Measurements from ENCODE around the gene IGSF21.

IGSF21 gene

GRCh38 chr1:18307329-18307898 is 199.8 kb downstream of the IGSF21 start:
- H3K9me3 ChIP-seq (ENCODE audit: insufficient read depth, low read depth, low read length): peaks cover 6% of the 10 kb centered on the region
- H2BK120ac ChIP-seq (ENCODE audit: insufficient read depth, low read length, poor library complexity): no peak overlapping the region
- no peak overlapping the region for H3K27ac ChIP-seq (ENCODE audit: low read depth, low read length)
- no peak overlapping the region for H3K23ac ChIP-seq (ENCODE audit: low read length)
- H3K79me2 ChIP-seq (ENCODE audit: control insufficient read depth, insufficient read depth, low read length, poor library complexity): no peaks in the 10 kb centered on the region
- no peak overlapping the region for H3K4me2 ChIP-seq (ENCODE audit: low read length)
- no peak overlapping the region for H3K18ac ChIP-seq (ENCODE audit: low read length)
- WGBS (ENCODE audit: extremely low coverage, insufficient coverage, insufficient read length): no CpG with 5 or more reads among the region's 13 CpGs
- H3K4me1 ChIP-seq (ENCODE audit: control insufficient read depth in 1 of 2, insufficient read depth in 2 of 2, low read length in 2 of 2): no peaks in the 10 kb centered on the region
- H4K12ac ChIP-seq (ENCODE audit: low read depth, low read length): no peak overlapping the region
- no peak overlapping the region for H3K4me3 ChIP-seq (ENCODE audit: low read depth, low read length)
- no peak overlapping the region for H4K8ac ChIP-seq (ENCODE audit: low read depth, low read length)
- H2BK12ac ChIP-seq (ENCODE audit: low read length): no peak overlapping the region
- no peaks in the 10 kb centered on the region for H3K79me1 ChIP-seq (ENCODE audit: low read length)
- H3K14ac ChIP-seq (ENCODE audit: low read length): no peak overlapping the region
- H2BK5ac ChIP-seq (ENCODE audit: low read depth, low read length, poor library complexity): no peak overlapping the region
- H3K9ac ChIP-seq (ENCODE audit: low read length): no peak overlapping the region
- H2AK5ac ChIP-seq (ENCODE audit: low read length): no peak overlapping the region
- no peak overlapping the region for H3K4ac ChIP-seq (ENCODE audit: low read depth, low read length)
- no peaks in the 10 kb centered on the region for H3K36me3 ChIP-seq (ENCODE audit: control insufficient read depth in 1 of 2, insufficient read depth in 2 of 2, low read length in 2 of 2)
- H3K27me3 ChIP-seq (ENCODE audit: insufficient read depth, low read length): no peaks in the 10 kb centered on the region
- no peak overlapping the region for H4K91ac ChIP-seq (ENCODE audit: low read depth, low read length)
- H2AFZ ChIP-seq (ENCODE audit: insufficient read depth, low read length, poor library complexity): no peak overlapping the region
- no peak for DNase-seq

DNA sequence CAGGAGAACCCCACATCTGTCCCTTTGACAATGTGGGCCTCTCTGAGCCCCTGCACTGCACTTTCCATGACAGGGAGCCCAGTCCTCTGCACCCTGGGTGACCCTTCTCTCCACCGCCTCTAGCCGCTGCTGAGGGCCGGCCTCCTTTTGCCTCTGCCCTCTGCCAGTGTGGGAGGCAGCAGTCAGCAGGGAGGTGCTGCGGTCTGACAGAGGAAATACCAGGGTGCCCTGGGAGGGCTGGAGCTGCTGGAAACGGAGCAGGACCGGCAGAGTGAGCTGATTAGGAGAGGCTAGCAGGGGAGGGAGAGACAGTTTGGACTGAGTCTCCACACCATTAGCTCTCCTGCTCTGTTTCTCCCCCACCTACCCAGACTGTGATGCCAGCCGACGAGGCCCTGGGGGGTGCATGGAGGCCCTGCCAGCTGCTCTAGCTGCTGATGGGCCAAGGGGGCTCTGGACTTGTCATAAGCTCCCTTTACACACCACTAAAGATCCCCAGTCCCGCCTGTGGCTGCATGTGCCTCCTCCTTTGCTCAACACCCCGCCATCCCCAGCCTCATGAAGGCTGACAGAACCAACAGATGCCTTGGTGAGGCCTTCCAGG is 202.1 kb downstream of the IGSF21 start:
- WGBS (ENCODE audit: extremely low coverage, insufficient coverage, insufficient read length): no CpG with 5 or more reads among the region's 10 CpGs
- H3K4ac ChIP-seq (ENCODE audit: low read depth, low read length): no peak overlapping the region

GRCh38 chr1:18312961-18313360 is 205.4 kb downstream of the IGSF21 start:
- WGBS (ENCODE audit: extremely low coverage, insufficient coverage, insufficient read length): no CpG with 5 or more reads among the region's 10 CpGs
- Histone ChIP-seq H2BK5ac (ENCODE audit: low read depth, low read length, poor library complexity) (no peak overlapping the region), H3K14ac (ENCODE audit: low read length) (no peak overlapping the region), H3K9ac (ENCODE audit: low read length) (no peak overlapping the region), H3K4me2 (ENCODE audit: low read length) (no peak overlapping the region), H2AFZ (ENCODE audit: insufficient read depth, low read length, poor library complexity) (no peak overlapping the region), H3K79me2 (ENCODE audit: control insufficient read depth, insufficient read depth, low read length, poor library complexity) (no peaks in the 10 kb centered on the region), H2BK12ac (ENCODE audit: low read length) (no peak overlapping the region), H3K4me1 (ENCODE audit: control insufficient read depth in 1 of 2, insufficient read depth in 2 of 2, low read length in 2 of 2) (no peaks in the 10 kb centered on the region), H3K79me1 (ENCODE audit: low read length) (no peaks in the 10 kb centered on the region), H3K23ac (ENCODE audit: low read length) (no peak overlapping the region), H2AK5ac (ENCODE audit: low read length) (no peak overlapping the region), H3K36me3 (ENCODE audit: control insufficient read depth in 1 of 2, insufficient read depth in 2 of 2, low read length in 2 of 2) (no peaks in the 10 kb centered on the region), H3K27me3 (ENCODE audit: insufficient read depth, low read length) (no peaks in the 10 kb centered on the region), H3K27ac (ENCODE audit: low read depth, low read length) (no peak overlapping the region), H4K8ac (ENCODE audit: low read depth, low read length) (no peak overlapping the region), H4K91ac (ENCODE audit: low read depth, low read length) (no peak overlapping the region), H2BK120ac (ENCODE audit: insufficient read depth, low read length, poor library complexity) (no peak overlapping the region), H3K4ac (ENCODE audit: low read depth, low read length) (no peak overlapping the region), H3K9me3 (ENCODE audit: insufficient read depth, low read depth, low read length) (peaks cover 7% of the 10 kb centered on the region), H3K4me3 (ENCODE audit: low read depth, low read length) (no peak overlapping the region), H4K12ac (ENCODE audit: low read depth, low read length) (no peak overlapping the region), H3K18ac (ENCODE audit: low read length) (no peak overlapping the region)
- DNase-seq: no peak

More for the DNA sequence above, 202.1 kb downstream of the IGSF21 start:
- Histone ChIP-seq H2BK5ac (ENCODE audit: low read depth, low read length, poor library complexity) (no peak overlapping the region), H3K36me3 (ENCODE audit: control insufficient read depth in 1 of 2, insufficient read depth in 2 of 2, low read length in 2 of 2) (no peaks in the 10 kb centered on the region), H3K9me3 (ENCODE audit: insufficient read depth, low read depth, low read length) (peaks cover 7% of the 10 kb centered on the region), H3K27me3 (ENCODE audit: insufficient read depth, low read length) (no peaks in the 10 kb centered on the region), H4K8ac (ENCODE audit: low read depth, low read length) (no peak overlapping the region), H3K79me1 (ENCODE audit: low read length) (no peaks in the 10 kb centered on the region), H3K9ac (ENCODE audit: low read length) (no peak overlapping the region), H3K14ac (ENCODE audit: low read length) (no peak overlapping the region), H3K27ac (ENCODE audit: low read depth, low read length) (no peak overlapping the region), H2AK5ac (ENCODE audit: low read length) (no peak overlapping the region), H2AFZ (ENCODE audit: insufficient read depth, low read length, poor library complexity) (no peak overlapping the region), H3K79me2 (ENCODE audit: control insufficient read depth, insufficient read depth, low read length, poor library complexity) (no peaks in the 10 kb centered on the region), H3K4me2 (ENCODE audit: low read length) (no peak overlapping the region), H2BK12ac (ENCODE audit: low read length) (no peak overlapping the region), H3K4me3 (ENCODE audit: low read depth, low read length) (no peak overlapping the region), H3K18ac (ENCODE audit: low read length) (no peak overlapping the region), H2BK120ac (ENCODE audit: insufficient read depth, low read length, poor library complexity) (no peak overlapping the region), H4K12ac (ENCODE audit: low read depth, low read length) (no peak overlapping the region), H3K23ac (ENCODE audit: low read length) (no peak overlapping the region), H3K4me1 (ENCODE audit: control insufficient read depth in 1 of 2, insufficient read depth in 2 of 2, low read length in 2 of 2) (no peaks in the 10 kb centered on the region), H4K91ac (ENCODE audit: low read depth, low read length) (no peak overlapping the region)
- no peak for DNase-seq

- Histone ChIP-seq H4K8ac (ENCODE audit: low read depth, low read length) (no peak overlapping the region), H3K36me3 (ENCODE audit: control insufficient read depth in 1 of 2, insufficient read depth in 2 of 2, low read length in 2 of 2) (no peaks in the 10 kb centered on the region), H3K23ac (ENCODE audit: low read length) (no peak overlapping the region), H3K9me3 (ENCODE audit: insufficient read depth, low read depth, low read length) (peaks cover 7% of the 10 kb centered on the region), H3K4ac (ENCODE audit: low read depth, low read length) (no peak overlapping the region), H4K12ac (ENCODE audit: low read depth, low read length) (no peak overlapping the region), H3K4me2 (ENCODE audit: low read length) (no peak overlapping the region), H3K27ac (ENCODE audit: low read depth, low read length) (no peak overlapping the region), H3K79me2 (ENCODE audit: control insufficient read depth, insufficient read depth, low read length, poor library complexity) (no peaks in the 10 kb centered on the region), H3K4me1 (ENCODE audit: control insufficient read depth in 1 of 2, insufficient read depth in 2 of 2, low read length in 2 of 2) (no peaks in the 10 kb centered on the region), H3K27me3 (ENCODE audit: insufficient read depth, low read length) (no peaks in the 10 kb centered on the region), H2BK120ac (ENCODE audit: insufficient read depth, low read length, poor library complexity) (no peak overlapping the region), H2AFZ (ENCODE audit: insufficient read depth, low read length, poor library complexity) (no peak overlapping the region), H3K4me3 (ENCODE audit: low read depth, low read length) (no peak overlapping the region), H3K18ac (ENCODE audit: low read length) (no peak overlapping the region), H3K79me1 (ENCODE audit: low read length) (no peaks in the 10 kb centered on the region), H3K9ac (ENCODE audit: low read length) (no peak overlapping the region), H2BK5ac (ENCODE audit: low read depth, low read length, poor library complexity) (no peak overlapping the region), H4K91ac (ENCODE audit: low read depth, low read length) (no peak overlapping the region), H2BK12ac (ENCODE audit: low read length) (no peak overlapping the region), H2AK5ac (ENCODE audit: low read length) (no peak overlapping the region), H3K14ac (ENCODE audit: low read length) (no peak overlapping the region)
- DNase-seq: no peak
- WGBS (ENCODE audit: extremely low coverage, insufficient coverage, insufficient read length): no CpG with 5 or more reads among the region's 2 CpGs
Observed at GRCh38 chr1:18313523-18313922, 205.9 kb downstream of the IGSF21 start.

All from trophoblast cell (in vitro differentiated cells and primary cell).